Stimulated activated CD4-positive, alpha-beta T cell treated with anti-CD3 and anti-CD28 coated beads, TNF-alpha, amount 100 ng/mL, for 4 hours (primary cell): ENCODE data around the gene CHSY1.
A peak's percentile ranks its signal among the peaks of the same experiment; 100 is the strongest.
"Not testable (repeated sequence)": the region's sequence is repeated elsewhere in the genome, so short reads cannot be mapped to it uniquely, and the experiment has no call there.

Experiments used
- DNase-seq, 3 experiments: peaks; one replicate each; pipeline ENCODE4 v3.0.0-alpha.2; 2020; ENCODE audit warnings: low read depth in 3 of 3

The CHSY1 gene, protein sequence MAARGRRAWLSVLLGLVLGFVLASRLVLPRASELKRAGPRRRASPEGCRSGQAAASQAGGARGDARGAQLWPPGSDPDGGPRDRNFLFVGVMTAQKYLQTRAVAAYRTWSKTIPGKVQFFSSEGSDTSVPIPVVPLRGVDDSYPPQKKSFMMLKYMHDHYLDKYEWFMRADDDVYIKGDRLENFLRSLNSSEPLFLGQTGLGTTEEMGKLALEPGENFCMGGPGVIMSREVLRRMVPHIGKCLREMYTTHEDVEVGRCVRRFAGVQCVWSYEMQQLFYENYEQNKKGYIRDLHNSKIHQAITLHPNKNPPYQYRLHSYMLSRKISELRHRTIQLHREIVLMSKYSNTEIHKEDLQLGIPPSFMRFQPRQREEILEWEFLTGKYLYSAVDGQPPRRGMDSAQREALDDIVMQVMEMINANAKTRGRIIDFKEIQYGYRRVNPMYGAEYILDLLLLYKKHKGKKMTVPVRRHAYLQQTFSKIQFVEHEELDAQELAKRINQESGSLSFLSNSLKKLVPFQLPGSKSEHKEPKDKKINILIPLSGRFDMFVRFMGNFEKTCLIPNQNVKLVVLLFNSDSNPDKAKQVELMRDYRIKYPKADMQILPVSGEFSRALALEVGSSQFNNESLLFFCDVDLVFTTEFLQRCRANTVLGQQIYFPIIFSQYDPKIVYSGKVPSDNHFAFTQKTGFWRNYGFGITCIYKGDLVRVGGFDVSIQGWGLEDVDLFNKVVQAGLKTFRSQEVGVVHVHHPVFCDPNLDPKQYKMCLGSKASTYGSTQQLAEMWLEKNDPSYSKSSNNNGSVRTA

DNA sequence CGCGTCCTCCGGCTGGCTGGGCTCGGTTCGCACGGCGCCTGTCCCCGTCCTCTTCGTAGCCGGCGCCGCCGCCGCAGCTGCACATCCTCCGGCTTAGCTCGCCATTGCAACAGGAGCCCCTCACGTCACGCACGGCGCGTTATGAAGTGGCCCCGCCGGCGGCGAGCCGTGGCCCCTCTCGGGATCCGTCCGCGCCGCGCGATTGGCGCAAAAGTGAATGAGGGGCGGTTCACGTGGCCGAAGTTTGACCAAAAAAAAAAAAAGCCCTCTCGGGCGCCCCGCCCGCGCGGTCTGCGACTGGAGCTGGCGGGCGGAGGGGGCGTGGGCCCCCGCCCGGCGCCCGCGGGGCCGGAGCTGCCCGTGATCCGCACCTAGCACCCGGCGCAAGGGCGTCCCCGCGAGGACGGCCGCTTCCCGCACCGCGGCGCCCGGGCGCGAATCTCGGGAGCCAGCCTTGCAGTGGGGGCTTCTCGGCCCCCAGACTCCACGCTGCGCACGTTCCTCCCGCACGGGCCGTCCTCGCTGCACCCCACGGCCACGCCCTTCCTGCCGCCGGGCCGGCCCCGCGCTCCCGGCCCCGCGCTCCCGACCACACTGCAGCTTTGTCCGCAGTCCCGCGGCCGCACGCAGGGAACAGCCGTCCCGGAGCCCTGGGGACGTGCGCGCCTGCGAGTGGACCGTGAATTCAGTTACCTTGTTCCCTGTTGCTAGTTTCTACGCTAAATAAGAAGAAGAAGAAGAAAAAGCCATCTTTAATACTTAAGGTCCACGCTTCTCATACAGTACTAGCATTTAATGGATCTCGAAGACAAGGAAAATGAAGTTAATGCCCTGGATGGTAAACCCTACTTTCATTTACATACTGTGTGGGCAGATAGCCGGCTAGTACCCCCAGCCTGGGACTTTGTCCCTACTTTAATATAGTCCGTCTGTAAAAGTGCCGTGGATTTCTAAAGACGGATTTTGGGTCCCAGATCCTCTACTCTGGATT is at the start of gene CHSY1:
Gene CHSY1, minus strand, starts transcription at position 219 of the 991 bp plus-strand sequence. CDS start 592 bp downstream, outside the sequence.
- peak; percentile 68 to 74 (median 70) for DNase-seq

DNA sequence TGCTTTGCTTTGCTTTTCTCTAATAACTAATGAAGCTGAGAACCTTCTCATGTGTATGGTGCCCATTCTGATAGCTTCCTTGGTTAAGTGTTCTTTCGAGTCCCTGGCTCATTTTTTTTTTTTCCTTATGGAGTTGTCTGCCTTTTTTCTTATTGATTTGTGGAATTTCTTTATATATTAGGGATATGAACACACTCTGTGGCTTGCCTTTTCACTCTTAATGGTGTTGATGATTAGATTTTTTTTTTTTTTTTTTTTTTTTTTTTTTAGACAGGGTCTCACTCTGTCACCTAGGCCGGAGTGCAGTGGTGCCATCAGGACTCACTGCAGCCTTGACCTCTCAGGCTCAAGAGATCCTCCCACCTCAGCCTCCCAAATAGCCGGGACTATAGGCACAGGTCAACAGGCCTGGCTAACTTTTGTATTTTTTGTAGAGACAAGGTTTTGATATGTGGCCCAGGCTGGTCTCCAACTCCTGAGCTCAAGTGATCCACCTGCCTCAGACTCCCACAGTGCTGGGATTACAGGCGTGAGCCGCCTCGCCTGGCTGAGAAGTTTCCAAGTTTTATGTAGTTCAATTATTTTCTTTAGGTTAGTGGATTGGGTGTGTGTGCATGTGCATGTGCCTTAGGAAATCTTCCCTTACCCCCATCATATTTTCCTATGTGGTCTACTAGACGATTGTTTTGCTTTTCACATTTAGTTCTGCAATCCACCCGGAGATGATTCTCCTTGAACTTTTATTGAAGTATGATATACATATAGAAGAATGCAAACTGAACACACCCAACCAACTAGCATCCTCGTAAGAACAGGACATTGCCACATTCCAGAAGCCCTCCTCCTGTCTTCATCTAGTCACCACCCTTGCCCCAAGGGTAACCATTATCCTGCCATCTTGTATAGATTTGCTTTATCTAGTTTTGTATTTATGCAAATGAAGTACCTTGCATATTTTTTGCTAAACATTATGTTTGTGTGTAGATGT is 44.9 kb upstream of the CHSY1 start:
- DNase-seq: no peak

- no peak for DNase-seq
Measured at GRCh38 chr15:101295607-101296161, 43.8 kb upstream of the CHSY1 start.

GRCh38 chr15:101294731-101295606 is 43.1 kb upstream of the CHSY1 start, which contains the start of gene SNRPA1:
SNRPA1 (minus strand) TSS chr15:101295248; CDS start chr15:101295178, 70 bp downstream.
- peak; percentile 94 to 97 (median 96) for DNase-seq

- no peak for DNase-seq
Measured at GRCh38 chr15:101293122-101293521, 41.3 kb upstream of the CHSY1 start.

GRCh38 chr15:101288905-101289513 is 37.2 kb upstream of the CHSY1 start:
- DNase-seq: no peak

DNA sequence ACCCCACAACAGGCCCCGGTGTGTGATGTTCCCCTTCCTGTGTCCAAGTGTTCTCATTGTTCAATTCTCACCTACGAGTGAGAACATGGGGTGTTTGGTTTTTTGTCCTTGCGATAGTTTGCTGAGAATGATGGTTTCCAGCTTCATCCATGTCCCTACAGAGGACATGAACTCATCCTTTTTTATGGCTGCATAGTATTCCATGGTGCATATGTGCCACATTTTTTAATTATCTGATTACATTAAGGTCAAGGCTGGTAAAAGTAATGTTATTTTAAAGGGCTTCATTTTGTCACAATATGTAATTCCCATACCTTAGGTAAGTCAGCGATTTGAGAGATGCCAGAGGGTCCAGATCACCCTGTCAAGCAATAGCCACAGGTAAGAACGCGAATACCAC is 35.5 kb upstream of the CHSY1 start:
- not testable (repeated sequence) for DNase-seq

GRCh38 chr15:101286471-101287114 is 34.7 kb upstream of the CHSY1 start:
- DNase-seq: no peak

DNA sequence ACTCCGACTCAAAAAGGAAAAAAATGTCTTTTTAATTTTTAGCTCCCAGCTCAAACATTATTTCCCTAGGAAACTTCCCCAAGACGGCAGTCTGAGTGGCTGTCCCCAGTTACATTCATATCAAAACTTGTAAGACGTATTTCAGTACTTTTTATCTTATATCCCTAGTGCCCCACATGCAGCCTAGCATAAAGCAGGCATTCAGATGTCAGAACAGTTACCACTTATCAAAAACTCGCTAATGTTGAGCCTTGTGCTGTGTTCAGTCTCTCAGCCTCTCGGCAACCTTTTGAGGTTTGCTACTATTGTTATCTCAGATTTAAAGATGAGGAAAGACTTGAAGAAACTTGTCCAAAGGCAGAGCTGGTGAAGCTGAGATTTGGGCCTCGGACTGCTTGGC is 32.1 kb upstream of the CHSY1 start:
- no peak for DNase-seq

DNA sequence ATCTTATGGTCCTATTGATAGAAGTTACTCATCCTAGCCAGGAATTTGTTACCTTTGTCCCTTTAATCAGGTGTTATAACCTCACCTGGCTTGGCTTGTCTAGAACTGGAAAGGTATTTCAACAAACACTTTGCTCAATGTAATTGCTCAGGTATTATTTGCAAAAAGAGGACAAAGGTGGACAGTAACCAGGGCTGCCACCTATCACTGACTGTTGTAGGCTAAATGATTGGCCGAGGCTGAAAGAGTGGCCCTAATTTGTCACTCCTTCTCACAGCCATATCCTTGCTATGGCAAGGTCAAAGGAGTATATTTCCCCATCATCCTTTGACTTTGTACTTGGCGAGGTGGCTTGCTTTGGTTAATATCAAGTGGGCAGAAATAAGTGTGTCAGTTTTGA is 28.2 kb upstream of the CHSY1 start:
- no peak for DNase-seq

GRCh38 chr15:101277943-101278564 is 26.2 kb upstream of the CHSY1 start:
- DNase-seq: no peak

DNA sequence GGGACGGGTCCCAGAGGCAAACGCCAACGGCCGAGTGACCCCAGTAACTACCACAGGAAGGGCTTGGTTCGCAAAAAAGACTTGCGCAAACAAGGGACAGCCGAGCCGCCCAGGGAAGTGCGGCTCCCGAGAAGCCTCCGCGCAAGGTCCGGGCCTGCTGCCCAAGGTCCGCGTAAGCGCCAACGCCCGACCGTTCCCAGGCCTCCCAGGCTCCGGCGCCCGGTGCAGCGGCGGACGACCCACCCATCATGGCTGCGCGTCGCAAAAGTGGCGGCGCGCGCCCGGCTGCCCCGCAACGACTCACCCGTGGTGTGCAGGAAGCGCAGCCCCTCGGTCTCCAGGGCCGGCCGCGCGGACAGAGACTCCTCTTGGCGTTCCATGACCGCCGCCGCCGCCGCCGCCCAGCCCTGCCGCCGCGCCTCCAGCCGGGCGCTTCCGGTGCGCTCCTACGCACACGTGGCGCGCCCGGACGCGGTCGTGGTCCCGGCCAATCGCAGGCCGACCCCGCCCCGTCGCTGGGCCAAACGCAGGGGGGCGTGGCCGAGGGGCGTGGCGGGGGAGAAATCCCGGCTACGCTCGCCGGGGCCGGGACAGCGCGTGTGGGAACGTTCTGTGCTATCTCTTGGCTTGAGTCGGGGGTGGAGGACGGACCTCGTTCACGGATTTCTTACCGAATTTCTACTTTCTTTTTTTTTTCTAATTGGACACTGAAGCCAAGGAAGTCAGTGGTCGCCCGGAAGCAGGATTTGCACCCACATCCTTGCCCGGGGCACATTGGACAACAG is 25.4 kb upstream of the CHSY1 start, which contains the start of gene SELENOS:
Gene SELENOS, minus strand, starts transcription at position 448 of the 785 bp plus-strand sequence. Its CDS starts 68 bp downstream, at position 380.
- peak; percentile 77 to 85 (median 79) for DNase-seq

DNA sequence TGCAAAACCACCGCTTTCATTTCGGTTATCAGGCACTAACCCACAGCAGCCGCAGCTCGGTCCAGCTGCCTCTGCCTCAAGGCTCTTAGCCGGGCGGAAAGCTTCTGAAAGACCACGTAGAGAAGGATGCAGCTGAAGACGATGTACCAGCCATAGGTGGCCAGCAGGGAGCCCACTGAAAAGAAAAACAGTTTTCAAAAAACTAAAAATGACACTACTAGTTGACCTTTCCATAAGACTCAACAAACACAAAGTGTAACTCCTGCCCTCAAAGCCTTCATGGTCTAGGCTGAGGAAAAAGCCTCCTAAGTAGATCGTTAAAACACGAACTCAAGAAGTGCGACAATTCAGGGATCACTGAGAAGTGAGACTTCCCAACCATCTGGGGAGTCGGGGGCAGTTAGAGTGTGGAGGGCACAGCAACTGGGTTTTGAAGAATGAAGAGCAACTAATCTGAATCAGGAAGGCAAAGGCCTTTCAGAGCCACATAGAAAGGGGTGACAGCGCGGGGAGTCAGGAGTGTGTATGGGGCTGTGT is 24.7 kb upstream of the CHSY1 start:
- no peak for DNase-seq

DNA sequence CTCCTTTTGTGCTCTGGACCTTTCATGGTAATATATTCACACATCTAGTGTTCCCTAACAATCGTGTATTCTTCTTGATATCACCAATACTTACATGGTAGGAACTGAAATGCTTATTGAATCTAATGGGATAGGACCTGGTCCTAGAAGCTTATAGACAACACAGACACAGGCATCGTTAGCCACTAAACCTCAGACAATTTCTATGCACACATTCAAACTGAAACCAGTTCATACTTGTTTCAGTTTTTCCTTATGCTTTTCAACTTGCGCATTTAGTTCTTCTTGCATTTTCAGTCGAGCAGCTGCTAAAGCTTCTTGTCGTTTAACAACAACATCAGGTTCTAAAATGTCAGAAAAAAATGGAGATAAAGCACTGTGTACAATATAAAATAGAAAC is 23.2 kb upstream of the CHSY1 start:
- DNase-seq: no peak

- DNase-seq: no peak
Measured at GRCh38 chr15:101273534-101273933, 21.7 kb upstream of the CHSY1 start.

DNA sequence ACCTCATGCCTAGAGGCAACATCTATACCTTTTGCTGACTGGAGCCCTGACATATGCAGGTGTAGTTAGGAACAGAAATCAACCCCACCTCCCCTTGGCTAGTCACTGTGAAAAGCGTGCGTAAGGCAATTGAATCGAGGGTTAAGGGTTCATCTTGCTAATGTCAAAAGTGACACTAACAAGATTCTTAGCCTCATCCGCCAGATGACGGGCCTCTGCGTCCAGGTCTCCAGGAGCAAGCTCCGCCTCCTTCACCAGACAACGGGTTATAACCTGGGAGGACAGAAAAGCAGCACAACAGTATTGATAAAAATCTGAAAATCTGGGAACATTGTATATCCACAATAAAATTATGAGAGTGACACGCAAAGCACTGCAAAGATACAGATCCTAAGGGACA is 20.7 kb upstream of the CHSY1 start:
- no peak for DNase-seq
